ENCODE results near the gene CFAP68.
A peak's percentile ranks its signal among the peaks of the same experiment; 100 is the strongest.
"Not testable (repeated sequence)": the region's sequence is repeated elsewhere in the genome, so short reads cannot be mapped to it uniquely, and the experiment has no call there.

CFAP68 gene

GRCh38 chr11:111917312-111917711 is 38.0 kb downstream of the CFAP68 start:
- no peak for DNase-seq (ENCODE audit: low read depth in 3 of 3, low spot score in 1 of 3)

- no peak for DNase-seq (ENCODE audit: low read depth in 3 of 3, low spot score in 1 of 3)
These were observed 38.4 kb downstream of the CFAP68 start for GRCh38 chr11:111917788-111918187.

DNA sequence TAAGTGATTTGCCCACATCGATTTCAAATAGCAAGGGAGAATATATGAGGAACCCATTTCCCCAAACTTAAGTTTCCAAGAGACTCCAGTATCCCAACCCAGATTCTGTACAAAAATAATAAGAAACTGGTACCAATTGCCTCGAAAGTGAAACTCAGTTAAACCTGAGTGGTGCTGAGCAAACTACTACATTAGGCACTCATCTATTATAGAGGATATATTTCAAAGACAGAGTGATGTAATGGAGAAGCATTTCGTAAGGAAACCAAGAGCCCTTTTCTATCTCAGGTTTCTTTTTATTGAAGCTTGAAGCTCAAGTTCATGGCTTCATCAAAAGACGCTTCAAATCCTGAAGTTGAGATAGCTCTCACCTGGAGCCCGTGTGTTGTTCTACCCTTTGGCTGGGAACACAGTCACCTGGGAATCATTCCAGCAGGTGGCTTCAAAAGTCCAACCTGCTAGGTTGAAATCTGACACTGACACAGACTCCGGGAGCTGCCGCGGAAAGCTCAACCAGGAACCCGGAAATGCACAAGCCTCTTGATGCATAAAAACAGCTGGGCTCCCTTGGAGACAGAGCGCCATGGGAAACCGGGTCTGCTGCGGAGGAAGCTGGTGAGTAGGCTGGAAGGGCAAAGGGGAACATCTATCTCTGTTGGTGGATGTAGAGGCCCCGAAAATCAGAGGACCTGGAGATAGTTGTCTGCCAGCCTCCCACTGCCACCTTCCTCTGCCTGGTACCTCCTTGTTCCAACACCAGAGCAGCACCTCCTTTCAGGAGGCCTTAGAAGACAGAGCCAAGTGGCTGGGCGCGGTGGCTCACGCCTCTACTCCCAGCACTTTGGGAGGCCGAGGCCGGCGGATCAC is 39.3 kb downstream of the CFAP68 start, which contains the start of gene C11orf52:
Gene C11orf52, plus strand, starts transcription at position 524 of the 867 bp plus-strand sequence. Its CDS starts 60 bp downstream, at position 584.
- DNase-seq (ENCODE audit: low read depth in 3 of 3, low spot score in 1 of 3), result no peak

DNA sequence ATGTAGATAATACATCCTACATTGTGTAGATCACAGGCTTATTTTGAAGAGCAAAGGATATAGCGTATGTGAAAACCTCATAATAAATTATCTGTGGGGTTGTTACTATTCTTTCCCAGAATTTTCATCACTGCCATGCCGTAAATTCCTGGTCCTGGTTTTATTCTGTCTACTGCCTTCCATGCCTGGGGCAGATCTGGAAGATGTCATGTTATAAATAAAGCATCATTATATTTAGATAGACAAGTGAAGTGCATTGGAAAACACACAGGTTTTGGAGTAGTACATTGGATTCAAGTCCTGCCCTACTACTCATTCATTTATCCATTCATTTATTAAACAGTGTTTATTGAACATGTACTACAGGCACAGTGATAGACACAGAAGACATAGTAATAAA is 41.6 kb downstream of the CFAP68 start:
- DNase-seq (ENCODE audit: low read depth in 3 of 3, low spot score in 1 of 3), result no peak

DNA sequence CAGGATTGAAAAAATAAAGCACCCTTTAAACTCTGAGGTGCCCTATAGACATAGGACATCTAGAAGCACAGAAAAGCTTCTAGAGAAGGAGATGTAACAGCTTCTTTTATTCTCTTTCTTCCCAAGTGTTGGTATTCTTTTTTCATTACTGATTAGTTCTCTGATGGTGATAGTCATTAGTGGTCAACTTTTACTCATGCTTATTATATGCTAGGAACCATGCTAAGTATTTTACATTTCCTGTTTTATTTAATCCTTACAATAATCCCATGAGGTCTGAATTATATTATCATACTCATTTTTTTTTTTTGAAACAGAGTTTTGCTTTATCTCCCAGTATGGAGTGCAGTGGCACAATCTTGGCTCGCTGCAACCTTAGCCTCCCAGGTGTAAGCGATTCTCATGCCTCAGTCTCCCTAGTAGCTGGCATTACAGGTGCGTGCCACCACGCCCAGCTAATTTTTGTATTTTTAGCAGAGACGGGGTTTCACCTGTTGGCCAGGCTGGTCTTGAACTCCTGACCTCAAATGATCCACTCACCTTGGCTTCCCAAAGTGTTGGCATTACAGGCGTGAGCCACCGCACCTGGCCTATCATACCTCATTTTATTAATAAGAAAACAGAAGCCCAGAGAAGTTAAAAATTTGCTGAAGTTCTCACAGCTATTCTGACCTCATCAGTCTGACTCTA is 42.3 kb downstream of the CFAP68 start:
- DNase-seq (ENCODE audit: low read depth in 3 of 3, low spot score in 1 of 3), result no peak

- DNase-seq (ENCODE audit: low read depth in 3 of 3, low spot score in 1 of 3), result no peak
These were observed 43.5 kb downstream of the CFAP68 start for GRCh38 chr11:111922803-111923202.

GRCh38 chr11:111923351-111923788 is 44.0 kb downstream of the CFAP68 start:
- DNase-seq (ENCODE audit: low read depth in 3 of 3, low spot score in 1 of 3), result no peak

- no peak for DNase-seq (ENCODE audit: low read depth in 3 of 3, low spot score in 1 of 3)
These were observed 44.6 kb downstream of the CFAP68 start for GRCh38 chr11:111923951-111924350.

GRCh38 chr11:111925953-111926352 is 46.6 kb downstream of the CFAP68 start:
- no peak for DNase-seq (ENCODE audit: low read depth in 3 of 3, low spot score in 1 of 3)

GRCh38 chr11:111926505-111927391 is 47.4 kb downstream of the CFAP68 start:
- peak; percentile 82 to 92 (median 92) for DNase-seq (ENCODE audit: low read depth in 3 of 3, low spot score in 1 of 3)

- no peak for DNase-seq (ENCODE audit: low read depth in 3 of 3, low spot score in 1 of 3)
These were observed 51.1 kb downstream of the CFAP68 start for GRCh38 chr11:111930472-111930871.

- no peak for DNase-seq (ENCODE audit: low read depth in 3 of 3, low spot score in 1 of 3)
These were observed 53.2 kb downstream of the CFAP68 start for GRCh38 chr11:111932611-111932950.

DNA sequence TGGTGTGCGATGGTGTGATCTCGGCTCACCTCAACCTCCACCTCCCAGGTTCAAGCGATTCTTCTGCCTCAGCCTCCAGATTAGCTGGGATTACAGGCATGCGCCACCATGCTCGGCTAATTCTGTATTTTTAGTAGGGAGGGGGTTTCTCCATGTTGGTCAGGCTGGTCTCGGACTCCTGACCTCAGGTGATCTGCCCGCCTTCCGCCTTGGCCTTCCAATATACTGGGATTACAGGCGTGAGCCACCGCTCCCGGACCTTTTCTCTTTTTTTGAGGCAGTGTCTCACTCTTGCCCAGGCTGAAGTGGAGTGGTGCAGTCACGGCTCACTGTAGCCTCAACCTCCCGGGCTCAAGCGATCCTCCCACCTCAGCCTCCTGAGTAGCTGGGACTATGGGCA is 53.8 kb downstream of the CFAP68 start:
- not testable (repeated sequence) for DNase-seq (ENCODE audit: low read depth in 3 of 3, low spot score in 1 of 3)

DNA sequence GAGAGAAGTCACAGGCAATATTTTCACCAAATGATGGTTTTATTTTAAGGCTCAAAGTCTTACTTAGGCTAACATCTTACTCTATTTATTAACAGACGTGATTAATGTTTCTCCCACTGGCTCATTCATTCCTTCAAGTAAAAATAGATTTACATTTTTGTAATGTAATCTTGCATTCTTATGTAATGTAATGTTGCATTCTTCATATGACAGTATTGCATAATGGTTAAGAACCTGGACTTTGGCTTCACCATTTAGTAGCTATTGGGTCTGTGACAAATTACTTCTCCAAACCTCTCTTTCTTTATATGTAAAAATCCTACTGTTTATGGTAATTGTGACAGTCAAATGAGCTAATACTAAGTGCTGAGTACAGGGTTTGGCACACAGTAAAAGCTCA is 54.5 kb downstream of the CFAP68 start:
- no peak for DNase-seq (ENCODE audit: low read depth in 3 of 3, low spot score in 1 of 3)

DNA sequence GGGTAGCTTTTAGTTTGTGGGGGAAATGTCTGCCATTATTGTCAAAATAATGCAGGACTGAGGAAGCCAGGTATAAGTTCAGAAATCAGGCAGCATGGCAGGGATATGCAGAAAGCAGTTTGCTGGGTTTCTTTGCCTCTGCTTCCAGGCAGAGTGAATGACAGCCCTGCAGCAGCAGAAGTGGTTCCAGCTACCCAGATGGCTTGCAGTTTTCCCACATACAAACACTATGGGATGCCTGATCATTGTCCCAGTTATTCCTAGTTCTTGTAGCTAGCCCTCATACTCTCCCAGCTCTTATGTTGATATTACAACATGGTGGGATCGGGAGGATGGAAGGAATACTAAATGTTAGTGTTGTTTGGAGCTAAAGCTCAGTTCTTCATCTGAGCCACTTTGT is 55.0 kb downstream of the CFAP68 start:
- no peak for DNase-seq (ENCODE audit: low read depth in 3 of 3, low spot score in 1 of 3)
